NCI-H446 treated with DMSO at 0.1 percent for 48 hours (cell line): ENCODE results near the gene USH2A.
A peak's percentile ranks its signal among the peaks of the same experiment; 100 is the strongest.

Source experiments
- DNase-seq: peaks from one replicate; lab custom pipeline; 2025; lab: John Stamatoyannopoulos, UW

The USH2A gene

GRCh38 chr1:216285052-216285451, 138.2 kb downstream of the USH2A start:
- no peak for DNase-seq

GRCh38 chr1:216281757-216282156, 141.5 kb downstream of the USH2A start:
- DNase-seq = no peak

- no peak for DNase-seq
Measured at GRCh38 chr1:216270086-216270773, 153.0 kb downstream of the USH2A start.

DNA sequence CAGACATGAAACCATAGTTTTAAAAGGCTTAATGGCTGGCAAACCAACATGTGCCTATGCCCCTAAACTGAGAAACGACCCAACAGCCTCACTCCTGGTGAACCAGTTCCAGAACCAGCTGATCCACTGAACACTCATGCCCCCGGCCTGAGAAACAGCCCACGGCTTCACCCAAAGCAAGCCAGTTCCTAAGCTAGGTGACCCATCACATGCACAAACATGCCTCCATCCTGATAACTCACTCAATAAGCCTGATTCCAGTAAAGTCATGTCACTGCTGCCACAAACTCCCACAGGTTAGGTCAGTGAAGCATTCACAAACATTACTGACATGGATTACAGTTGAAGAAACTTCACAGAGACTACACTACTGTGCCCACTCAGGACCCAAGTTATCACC, 161.6 kb downstream of the USH2A start:
- DNase-seq = no peak

DNA sequence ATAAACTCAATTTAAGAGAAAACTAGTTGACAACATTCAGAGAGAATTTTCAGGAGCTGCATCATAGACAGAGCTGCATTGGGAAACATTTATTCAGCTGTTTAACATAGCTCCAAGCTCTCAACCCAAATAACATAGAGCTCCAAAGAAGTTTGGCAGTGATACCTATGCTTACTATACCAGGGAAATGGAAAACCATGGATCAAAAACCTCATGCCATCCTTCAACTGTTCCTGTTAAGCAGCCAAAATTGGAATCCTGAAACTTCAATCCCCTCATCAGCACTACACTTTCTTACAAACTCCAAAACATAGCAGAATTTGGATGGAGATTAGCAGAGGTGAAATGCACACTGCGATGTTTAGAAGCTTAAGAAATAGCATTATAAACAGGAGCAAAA, 164.4 kb downstream of the USH2A start:
- no peak for DNase-seq

DNA sequence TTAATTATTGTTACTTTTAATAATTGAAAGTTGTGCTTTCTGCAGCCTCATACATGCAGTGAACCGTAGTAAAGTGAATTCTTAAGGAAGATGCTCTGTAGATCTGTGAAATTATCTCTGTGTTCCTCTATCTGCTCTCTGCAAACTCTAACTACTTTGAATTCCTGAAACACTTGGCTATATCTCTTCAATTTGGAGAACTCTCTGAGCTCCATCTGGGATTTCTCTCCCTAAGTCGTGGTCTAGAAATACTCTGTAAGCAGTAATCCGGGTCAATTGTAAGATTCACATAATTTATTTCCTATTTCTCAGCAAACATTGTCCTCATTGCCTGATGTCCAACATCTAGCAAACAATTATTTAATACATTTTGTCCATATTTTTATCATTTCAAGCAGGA, 164.9 kb downstream of the USH2A start:
- DNase-seq = no peak

DNA sequence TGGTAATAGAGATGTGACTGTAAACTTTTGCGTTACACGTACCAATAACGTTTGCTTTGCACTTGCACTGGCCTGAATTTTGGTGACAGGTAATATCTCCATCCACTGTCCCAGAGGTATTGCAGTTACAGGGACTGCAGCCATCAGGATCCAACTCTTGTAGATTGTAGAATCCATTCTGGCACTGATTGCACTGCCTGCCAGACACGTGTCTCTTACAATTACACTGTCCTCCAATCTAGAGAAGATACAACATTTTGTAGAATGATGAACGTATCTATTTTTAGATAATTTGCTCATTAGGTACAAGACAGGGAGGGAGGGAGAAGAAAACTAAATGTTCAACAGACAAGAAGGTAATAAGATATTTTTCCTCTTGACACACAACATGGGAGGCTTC, 172.4 kb downstream of the USH2A start:
- DNase-seq = no peak

DNA sequence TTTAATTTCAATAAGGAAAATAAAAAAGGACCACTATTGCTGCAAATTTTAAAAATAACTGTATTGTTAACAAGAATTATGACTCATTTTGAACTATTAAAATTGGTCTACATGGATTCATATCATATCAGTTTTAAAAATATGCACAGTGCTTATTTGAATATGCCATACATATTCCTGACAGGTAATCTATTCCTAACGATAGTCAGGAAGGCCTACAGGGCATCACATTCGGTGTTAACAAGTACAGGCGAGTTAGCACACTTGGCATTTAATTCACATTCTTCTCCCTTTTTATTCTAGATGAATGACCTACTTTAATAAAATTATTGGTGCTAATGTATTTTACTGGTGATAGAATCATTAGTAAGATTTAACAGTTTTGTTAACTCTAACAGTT, 174.6 kb downstream of the USH2A start:
- DNase-seq = no peak

DNA sequence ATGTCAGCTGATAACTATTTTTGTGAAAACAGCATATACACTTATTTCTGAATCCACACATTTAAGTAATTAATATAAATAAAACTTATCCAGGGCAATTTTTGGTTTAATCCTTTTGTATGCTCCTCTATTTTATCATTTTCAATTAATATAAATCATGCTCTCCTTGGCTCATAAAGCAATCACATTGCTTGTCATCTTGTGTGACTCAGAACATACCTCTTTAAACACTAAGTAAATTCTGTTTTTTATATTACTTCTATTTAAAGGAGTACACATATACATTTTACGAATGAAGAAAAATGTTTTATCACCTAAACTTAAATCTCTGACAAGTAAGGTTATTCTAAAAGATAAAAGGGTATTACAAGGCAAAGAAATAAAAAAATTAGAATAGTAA, 175.3 kb downstream of the USH2A start:
- no peak for DNase-seq

DNA sequence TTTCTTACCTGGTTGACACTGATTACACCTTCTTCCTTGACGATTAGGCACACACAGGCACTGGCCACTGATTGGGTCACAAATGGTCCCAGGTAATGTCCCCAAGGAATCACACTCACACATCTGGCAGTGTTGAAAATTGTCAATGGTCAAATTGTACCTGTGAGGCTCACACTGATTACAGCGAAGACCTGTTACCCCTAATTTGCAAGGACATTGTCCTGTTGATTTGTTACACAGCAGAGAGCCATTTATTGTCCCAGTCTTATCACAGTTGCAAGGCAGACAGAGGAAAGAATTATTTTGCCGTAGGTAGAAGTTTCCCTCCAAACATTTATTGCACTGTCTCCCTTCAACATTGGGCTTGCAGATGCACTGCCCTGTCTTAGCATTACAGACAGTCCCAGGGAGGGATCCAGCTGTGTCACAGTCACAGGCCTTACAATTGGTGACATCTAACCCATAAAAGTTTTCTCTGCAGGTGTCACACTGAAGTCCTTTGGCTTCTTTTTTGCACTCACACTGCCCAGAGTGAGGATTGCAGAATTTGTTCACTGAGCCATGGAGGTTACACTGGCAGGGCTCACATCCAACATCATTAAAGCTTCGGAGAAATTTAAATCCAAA, 176.6 kb downstream of the USH2A start:
- DNase-seq = no peak

- DNase-seq = no peak
Measured at GRCh38 chr1:216238844-216239243, 184.4 kb downstream of the USH2A start.

- no peak for DNase-seq
Measured at GRCh38 chr1:216237927-216238542, 185.2 kb downstream of the USH2A start.

- DNase-seq = no peak
Measured at GRCh38 chr1:216224233-216224632, 199.0 kb downstream of the USH2A start.

DNA sequence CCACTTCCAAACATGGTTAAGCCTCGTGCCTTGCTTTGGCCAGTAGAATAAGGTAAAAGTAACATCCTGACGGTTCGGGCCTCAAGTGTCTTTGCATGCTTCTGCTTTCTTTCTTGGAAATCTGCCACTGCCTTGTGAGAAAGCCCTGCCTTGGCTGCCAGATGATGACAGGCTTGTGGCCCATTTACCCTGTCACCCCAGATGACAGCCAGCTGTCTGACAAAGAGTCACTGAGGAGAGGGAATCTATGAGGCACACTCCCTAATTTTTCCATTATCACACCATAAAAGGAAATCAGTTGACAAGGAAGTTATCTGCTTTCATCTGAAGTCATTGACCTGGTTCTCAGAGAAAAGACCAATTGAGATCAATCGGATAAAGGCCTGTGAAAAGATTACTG, 199.8 kb downstream of the USH2A start:
- DNase-seq = no peak

- no peak for DNase-seq
Measured at GRCh38 chr1:216222288-216222687, 201.0 kb downstream of the USH2A start.

DNA sequence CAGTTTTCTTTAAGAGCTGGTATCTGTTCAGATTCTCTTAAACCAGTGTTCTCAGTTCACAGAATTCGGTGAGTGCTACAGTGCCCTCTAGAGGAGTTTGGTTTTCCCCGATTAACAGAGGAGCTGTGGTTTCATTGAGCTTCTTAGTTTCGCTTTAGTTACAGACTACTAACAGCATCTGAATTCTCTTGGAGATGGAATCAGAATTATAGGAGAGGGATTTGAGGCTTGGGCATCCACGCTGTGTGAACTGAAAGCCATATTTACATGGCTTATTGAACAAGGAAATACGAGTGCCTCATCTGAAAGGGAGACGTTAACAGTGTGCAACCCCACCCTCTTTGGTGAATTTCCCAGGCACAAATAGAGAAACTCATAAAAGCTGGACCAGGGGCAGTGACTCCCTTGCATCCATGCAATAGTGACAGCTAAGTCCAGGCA, 202.0 kb downstream of the USH2A start:
- peak; percentile 38 for DNase-seq

DNA sequence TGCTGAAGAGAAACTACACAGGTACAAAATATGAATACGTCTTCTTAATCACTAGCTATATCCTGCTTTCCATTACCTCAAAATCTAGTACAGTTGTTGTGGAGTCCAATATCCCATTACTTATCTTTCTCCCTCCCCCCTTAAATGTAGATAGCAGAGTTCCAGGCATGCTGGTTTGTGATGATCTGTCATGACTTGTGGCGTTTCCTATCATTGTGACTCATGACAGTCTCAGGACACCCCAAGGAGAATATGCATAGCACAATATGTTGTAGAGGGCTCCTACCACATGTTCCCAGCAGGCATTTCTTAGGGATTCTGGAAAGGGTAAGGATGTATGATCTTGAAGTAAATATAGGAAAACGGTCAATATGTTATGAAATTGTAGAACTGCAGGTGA, 206.9 kb downstream of the USH2A start:
- no peak for DNase-seq

GRCh38 chr1:216215169-216215568, 208.1 kb downstream of the USH2A start:
- no peak for DNase-seq

DNA sequence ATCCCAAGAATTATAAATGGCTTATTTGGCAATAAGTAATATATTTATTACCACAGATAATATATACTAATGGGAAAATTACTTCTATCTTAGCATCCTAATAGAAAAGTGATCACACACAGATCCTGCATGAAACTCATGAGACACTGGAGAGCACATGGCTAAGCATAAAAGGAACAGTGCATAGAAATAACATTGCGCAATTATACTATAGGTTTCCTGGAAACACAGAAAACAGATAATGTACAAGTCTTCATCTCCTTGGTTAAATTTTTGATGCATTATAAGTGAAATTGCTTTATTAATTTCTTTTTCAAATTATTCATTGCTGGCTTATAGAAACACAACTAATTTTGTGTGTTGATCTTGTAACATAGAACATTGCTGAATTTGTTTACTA, 210.4 kb downstream of the USH2A start:
- no peak for DNase-seq

DNA sequence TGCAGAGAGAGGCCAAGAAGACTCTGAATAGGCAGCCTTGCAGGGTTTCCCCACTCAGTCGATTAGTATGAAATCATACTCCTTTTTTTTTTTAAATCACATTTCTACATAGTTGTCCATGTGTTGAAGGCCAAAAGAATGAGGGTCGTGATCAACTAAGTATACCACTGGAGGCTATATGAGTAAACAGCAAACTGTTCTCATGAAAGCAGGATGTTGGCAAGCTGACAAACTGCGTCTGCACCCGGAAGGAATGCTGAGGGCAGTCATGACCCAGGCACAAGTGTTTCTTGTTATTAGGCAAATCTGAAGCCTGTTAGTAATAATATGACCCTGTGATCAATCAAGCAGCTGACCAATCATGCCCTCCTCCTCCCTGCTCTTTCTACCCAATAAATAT, 213.2 kb downstream of the USH2A start:
- no peak for DNase-seq

DNA sequence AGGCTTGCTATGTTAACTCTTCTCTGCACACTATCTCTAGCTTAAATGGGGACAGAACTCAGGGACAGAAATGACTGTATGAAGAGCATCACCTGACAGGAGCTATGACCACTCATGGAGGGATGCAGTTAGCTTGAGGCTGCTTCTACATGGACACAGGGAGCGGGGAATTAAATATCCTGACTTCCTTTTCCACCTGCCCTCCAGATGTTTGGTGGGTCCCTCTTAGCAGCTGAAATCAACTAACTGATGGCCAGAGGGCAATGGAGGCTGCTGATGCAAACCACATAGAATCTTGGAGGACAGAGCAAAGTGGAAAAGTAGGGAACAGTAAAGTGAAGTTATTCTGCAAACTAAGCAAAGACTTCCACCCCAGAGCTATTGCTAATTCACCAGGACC, 214.1 kb downstream of the USH2A start:
- no peak for DNase-seq

DNA sequence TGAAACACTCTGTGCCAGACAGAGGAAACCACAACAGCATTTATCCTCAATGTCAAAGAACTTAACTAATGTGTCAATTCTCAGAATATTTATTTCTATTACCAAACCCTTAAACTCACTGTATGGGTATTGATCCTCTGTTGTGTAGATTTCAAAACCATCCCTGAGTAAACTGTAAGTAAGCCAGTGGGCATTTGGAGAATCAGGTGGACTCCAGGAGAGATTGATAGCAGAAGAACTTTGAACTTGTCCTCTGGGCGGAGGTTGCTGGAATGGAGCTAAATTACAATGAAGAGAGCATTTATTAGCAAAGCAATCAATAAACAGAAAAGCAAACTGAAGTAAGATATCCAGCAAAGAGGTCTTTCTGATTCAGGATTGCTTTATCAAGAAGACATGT, 216.1 kb downstream of the USH2A start:
- DNase-seq = no peak

DNA sequence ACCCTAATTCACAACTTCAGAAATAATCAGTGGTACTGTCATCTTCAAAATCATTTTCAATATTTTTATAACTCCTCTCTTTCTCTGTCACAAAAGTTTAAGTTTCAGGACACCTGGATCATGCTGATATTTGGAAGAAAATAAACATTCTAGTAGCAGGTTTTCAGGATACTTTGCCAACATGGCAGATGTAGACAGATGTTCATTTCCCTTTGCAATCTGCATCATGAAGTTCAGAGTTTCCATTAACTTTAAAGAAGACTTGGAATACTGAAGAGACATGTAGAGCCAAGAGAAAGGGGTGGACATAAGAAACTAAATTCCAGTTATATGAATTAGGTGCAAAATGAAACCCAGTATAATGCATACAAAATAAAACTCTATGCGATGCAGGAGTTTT, 218.1 kb downstream of the USH2A start:
- DNase-seq = no peak

DNA sequence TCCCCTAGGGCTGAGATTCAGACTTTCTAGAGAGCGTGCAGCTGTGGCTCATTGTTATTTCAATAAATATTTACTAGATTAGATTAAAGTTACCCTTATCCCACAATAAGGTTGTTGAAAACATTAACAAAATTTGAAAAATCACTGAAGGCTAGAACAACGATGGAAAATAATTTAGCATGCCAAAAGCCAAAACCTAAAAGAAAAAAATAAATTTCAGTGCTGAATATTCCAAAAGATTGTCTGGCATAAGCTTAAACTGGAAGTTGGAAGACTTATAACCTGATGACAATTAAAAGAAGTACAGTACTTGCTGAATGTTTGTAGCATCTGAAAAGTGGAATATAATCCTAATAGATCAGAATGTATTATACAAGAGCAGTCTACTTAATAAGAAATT, 221.3 kb downstream of the USH2A start:
- DNase-seq = no peak
